SU-DHL-6 (cell line): ENCODE measurements around the gene LENG9.

Source experiments
- H2AFZ ChIP-seq: fragments of 200-600 bp; sonication (generic); 2 replicates; pipeline ENCODE4 v1.6.1; 2014; ENCODE audit warnings: low read depth, mild to moderate bottlenecking, moderate library complexity, mixed read lengths, antibody characterized with exemption, low read length; ENCODE audit not compliant: severe bottlenecking
- H3F3A ChIP-seq: fragments of 200-600 bp; shearing (Covaris generic); 2 replicates; pipeline ENCODE4 v1.6.0; 2016; ENCODE audit warnings: antibody characterized with exemption, mild to moderate bottlenecking; ENCODE audit not compliant: insufficient read depth
- H3K27ac ChIP-seq: fragments of 200-600 bp; sonication (generic); 2 replicates; pipeline ENCODE4 v1.5.1; 2016; ENCODE audit warnings: low read depth, mild to moderate bottlenecking, low read length, moderate library complexity, mixed read lengths
- H3K27me3 ChIP-seq: fragments of 200-600 bp; sonication (generic), shearing (Covaris generic); 2 replicates; pipeline ENCODE4 v1.6.0; 2014; ENCODE audit warnings: mild to moderate bottlenecking, low read length
- H3K36me3 ChIP-seq: fragments of 200-600 bp; sonication (generic); 2 replicates; pipeline ENCODE4 v1.6.1; 2014; ENCODE audit warnings: mild to moderate bottlenecking, low read length, mixed read lengths
- H3K4me2 ChIP-seq: fragments of 300-600, 200-600 bp; shearing (Covaris generic), sonication (generic); 2 replicates; pipeline ENCODE4 v1.6.0; 2014; ENCODE audit warnings: low read length, low read depth, mild to moderate bottlenecking; ENCODE audit not compliant: poor library complexity, severe bottlenecking
- H3K4me3 ChIP-seq: fragments of 200-600 bp; sonication (generic); 2 replicates; pipeline ENCODE4 v1.5.1; 2014; ENCODE audit warnings: antibody characterized with exemption, low read length, mild to moderate bottlenecking, mixed read lengths; ENCODE audit not compliant: insufficient read depth, poor library complexity, severe bottlenecking
- H3K79me2 ChIP-seq: fragments of 200-600 bp; sonication (generic); 2 replicates; pipeline ENCODE4 v1.6.1; 2014; ENCODE audit warnings: mild to moderate bottlenecking, low read length, moderate library complexity; ENCODE audit not compliant: insufficient read depth
- H3K9ac ChIP-seq: fragments of 200-600 bp; sonication (generic); 2 replicates; pipeline ENCODE4 v1.7.0; 2014; ENCODE audit warnings: mild to moderate bottlenecking, low read length
- H3K9me2 ChIP-seq: fragments of 200-600 bp; sonication (generic); replicated peaks from 2 replicates; pipeline ENCODE4 v1.6.1; 2014; ENCODE audit warnings: low read length; ENCODE audit not compliant: insufficient read depth
- H3K9me3 ChIP-seq: fragments of 200-600 bp; sonication (generic); 2 replicates; pipeline ENCODE4 v1.6.1; 2014; ENCODE audit warnings: low read length, mixed read lengths; ENCODE audit not compliant: insufficient read depth
- H4K20me1 ChIP-seq: fragments of 200-600 bp; sonication (generic); 2 replicates; pipeline ENCODE4 v1.6.1; 2014; ENCODE audit warnings: low read depth, mild to moderate bottlenecking, antibody characterized with exemption, low read length, moderate library complexity, mixed read lengths
- CTCF ChIP-seq: fragments of 200-600 bp; sonication (generic); IDR thresholded peaks from one replicate; pipeline ENCODE4 v1.5.1; 2017; ENCODE audit warnings: antibody characterized with exemption, mild to moderate bottlenecking, low read length, moderate library complexity; ENCODE audit not compliant: insufficient read depth, poor library complexity, severe bottlenecking
- EZH2phosphoT487 ChIP-seq: fragments of 200-600 bp; sonication (generic), shearing (Covaris generic); conservative IDR thresholded peaks from 2 replicates; pipeline ENCODE4 v1.6.1; 2018; ENCODE audit warnings: mild to moderate bottlenecking, antibody characterized with exemption, low read length, moderate library complexity, mixed read lengths

The LENG9 gene

GRCh38 chr19:54429545-54430227 lies 33.9 kb downstream of the LENG9 start:
- H2AFZ ChIP-seq = no peak overlapping the region
- H3K4me2 ChIP-seq = no peak overlapping the region
- no peaks in the 10 kb centered on the region for H3K27me3 ChIP-seq
- no peak overlapping the region for H3K9ac ChIP-seq
- H3K9me3 ChIP-seq = no peaks in the 10 kb centered on the region
- TF ChIP-seq EZH2phosphoT487 (no peak), CTCF (no peak)
- no peaks in the 10 kb centered on the region for H3K9me2 ChIP-seq
- no peaks in the 10 kb centered on the region for H3K36me3 ChIP-seq
- H3K27ac ChIP-seq = no peak overlapping the region
- no peaks in the 10 kb centered on the region for H4K20me1 ChIP-seq
- no peaks in the 10 kb centered on the region for H3K79me2 ChIP-seq
- H3K4me3 ChIP-seq = no peak overlapping the region
- no peaks in the 10 kb centered on the region for H3F3A ChIP-seq

GRCh38 chr19:54429176-54429495 lies 34.4 kb downstream of the LENG9 start:
- no peak overlapping the region for H3K9ac ChIP-seq
- TF ChIP-seq EZH2phosphoT487 = no peak
- TF ChIP-seq CTCF = no peak
- no peaks in the 10 kb centered on the region for H3K79me2 ChIP-seq
- H3K36me3 ChIP-seq = no peaks in the 10 kb centered on the region
- no peaks in the 10 kb centered on the region for H3F3A ChIP-seq
- H4K20me1 ChIP-seq = no peaks in the 10 kb centered on the region
- H3K27ac ChIP-seq = no peak overlapping the region
- no peaks in the 10 kb centered on the region for H3K27me3 ChIP-seq
- no peak overlapping the region for H3K4me3 ChIP-seq
- no peaks in the 10 kb centered on the region for H3K9me2 ChIP-seq
- no peak overlapping the region for H3K4me2 ChIP-seq
- no peak overlapping the region for H2AFZ ChIP-seq
- H3K9me3 ChIP-seq = no peaks in the 10 kb centered on the region

- Histone ChIP-seq H3K4me2 (no peak overlapping the region), H2AFZ (no peak overlapping the region), H3K9ac (no peak overlapping the region), H3K9me2 (no peaks in the 10 kb centered on the region), H3K79me2 (no peaks in the 10 kb centered on the region), H3F3A (no peaks in the 10 kb centered on the region), H3K9me3 (no peaks in the 10 kb centered on the region), H3K36me3 (no peaks in the 10 kb centered on the region), H3K27ac (no peak overlapping the region), H3K4me3 (no peak overlapping the region), H4K20me1 (no peaks in the 10 kb centered on the region), H3K27me3 (no peaks in the 10 kb centered on the region)
- TF ChIP-seq CTCF = no peak
- no peak for TF ChIP-seq EZH2phosphoT487
Measured at GRCh38 chr19:54428323-54429175, 35.0 kb downstream of the LENG9 start.
